WI38 (cell line): ENCODE results near the gene CDCA4.
"Not testable (repeated sequence)": the region's sequence is repeated elsewhere in the genome, so short reads cannot be mapped to it uniquely, and the experiment has no call there.

Source experiments
- H3K4me3 ChIP-seq: 2 replicates; pipeline ENCODE4 v1.5.1; 2011; ENCODE audit warnings: low read depth, mild to moderate bottlenecking, control low read depth, low read length
- TF ChIP-seq, protein P1 (sequence below): IDR thresholded peaks from 2 replicates; pipeline ENCODE4 v1.5.1; 2012; ENCODE audit warnings: low read depth, mild to moderate bottlenecking, control low read depth, low read length

CDCA4 gene

GRCh38 chr14:105041841-105042765, 21.2 kb upstream of the CDCA4 start:
- TF ChIP-seq, protein P1, sequence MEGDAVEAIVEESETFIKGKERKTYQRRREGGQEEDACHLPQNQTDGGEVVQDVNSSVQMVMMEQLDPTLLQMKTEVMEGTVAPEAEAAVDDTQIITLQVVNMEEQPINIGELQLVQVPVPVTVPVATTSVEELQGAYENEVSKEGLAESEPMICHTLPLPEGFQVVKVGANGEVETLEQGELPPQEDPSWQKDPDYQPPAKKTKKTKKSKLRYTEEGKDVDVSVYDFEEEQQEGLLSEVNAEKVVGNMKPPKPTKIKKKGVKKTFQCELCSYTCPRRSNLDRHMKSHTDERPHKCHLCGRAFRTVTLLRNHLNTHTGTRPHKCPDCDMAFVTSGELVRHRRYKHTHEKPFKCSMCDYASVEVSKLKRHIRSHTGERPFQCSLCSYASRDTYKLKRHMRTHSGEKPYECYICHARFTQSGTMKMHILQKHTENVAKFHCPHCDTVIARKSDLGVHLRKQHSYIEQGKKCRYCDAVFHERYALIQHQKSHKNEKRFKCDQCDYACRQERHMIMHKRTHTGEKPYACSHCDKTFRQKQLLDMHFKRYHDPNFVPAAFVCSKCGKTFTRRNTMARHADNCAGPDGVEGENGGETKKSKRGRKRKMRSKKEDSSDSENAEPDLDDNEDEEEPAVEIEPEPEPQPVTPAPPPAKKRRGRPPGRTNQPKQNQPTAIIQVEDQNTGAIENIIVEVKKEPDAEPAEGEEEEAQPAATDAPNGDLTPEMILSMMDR, result no peak
- no peak overlapping the region for H3K4me3 ChIP-seq

- TF ChIP-seq, protein P1, result no peak
- no peak overlapping the region for H3K4me3 ChIP-seq
Measured at GRCh38 chr14:105039458-105040205, 18.7 kb upstream of the CDCA4 start.

DNA sequence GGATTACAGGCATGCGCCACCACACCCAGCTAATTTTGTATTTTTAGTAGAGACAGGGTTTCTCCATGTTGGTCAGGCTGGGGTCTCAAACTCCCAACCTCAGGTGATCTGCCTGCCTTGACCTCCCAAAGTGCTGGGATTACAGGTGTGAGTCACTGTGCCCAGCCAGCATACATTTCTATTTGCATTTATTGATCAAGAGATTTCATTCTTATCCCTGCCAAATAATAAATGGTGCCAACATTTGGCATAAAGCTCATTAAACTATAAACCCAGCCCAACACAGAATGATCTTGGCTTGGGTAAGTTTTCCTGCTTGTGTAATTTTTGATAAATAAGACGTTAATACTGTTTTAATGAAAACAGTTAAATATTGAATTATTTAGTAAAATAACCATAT, 14.7 kb upstream of the CDCA4 start:
- H3K4me3 ChIP-seq, result not testable (repeated sequence)

- no peak overlapping the region for H3K4me3 ChIP-seq
- TF ChIP-seq, protein P1, result no peak
Measured at GRCh38 chr14:105034315-105035039, 13.6 kb upstream of the CDCA4 start.

DNA sequence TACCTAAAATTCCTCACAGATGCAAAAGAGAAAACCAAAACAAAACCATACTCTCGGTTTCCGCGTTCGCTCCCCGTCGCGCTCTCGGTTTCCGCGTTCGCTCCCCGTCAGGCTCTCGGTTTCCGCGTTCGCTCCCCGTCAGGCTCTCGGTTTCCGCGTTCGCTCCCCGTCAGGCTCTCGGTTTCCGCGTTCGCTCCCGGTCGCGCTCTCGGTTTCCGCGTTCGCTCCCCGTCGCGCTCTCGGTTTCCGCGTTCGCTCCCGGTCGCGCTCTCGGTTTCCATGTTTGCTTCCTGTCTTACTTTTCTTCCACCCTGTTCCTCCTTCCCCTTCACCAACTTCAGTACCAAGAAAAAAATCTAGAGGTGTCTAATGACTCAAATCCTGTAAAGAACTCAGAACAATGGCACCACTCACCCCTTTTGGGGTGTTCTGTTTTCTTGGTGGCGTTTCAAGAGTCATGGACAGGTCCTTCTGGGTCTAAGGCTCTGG, 12.6 kb upstream of the CDCA4 start:
- H3K4me3 ChIP-seq, result not testable (repeated sequence)

DNA sequence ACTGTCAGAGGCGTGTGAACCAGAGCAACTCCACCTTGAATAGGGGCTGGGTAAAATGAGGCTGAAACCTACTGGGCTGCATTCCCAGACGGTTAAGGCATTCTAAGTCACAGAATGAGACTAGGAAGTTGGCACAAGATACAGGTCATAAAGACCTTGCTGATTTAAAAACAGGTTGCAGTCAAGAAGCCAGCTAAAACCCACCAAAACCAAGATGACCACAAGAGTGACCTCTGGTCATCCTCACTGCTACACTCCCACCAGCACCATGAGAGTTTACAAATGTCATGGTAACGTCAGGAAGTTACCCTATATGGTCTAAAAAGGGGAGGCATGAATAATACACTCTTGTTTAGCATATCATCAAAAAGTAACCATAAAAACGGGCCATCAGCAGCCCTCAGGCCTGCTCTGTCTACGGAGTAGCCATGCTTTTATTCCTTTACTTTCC, 11.6 kb upstream of the CDCA4 start:
- H3K4me3 ChIP-seq, result not testable (repeated sequence)

DNA sequence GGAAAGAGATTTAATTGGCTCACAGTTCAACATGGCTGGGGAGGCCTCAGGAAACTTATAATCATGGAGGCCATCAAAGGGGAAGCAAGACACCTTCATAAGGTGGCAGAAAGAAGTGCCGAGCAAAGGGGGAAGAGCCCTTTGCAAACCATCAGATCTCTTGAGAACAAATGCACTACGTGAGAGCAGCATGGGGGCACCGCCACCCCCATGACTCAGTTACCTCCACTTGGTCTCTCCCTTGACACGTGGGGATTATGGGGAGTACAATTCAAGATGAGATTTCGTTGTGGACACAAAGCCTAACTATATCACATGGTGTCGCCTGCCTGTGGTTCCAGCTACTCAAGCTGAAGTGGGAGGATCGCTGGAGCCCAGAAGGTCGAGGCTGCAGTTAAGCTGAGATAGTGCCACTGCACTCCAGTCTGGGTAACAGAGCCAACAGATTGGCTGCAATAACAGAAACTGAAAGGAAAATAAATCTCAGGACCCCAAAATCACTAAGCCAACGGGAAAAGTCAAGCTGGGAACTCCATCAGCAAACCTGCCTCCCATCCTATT, 10.0 kb upstream of the CDCA4 start:
- no peak overlapping the region for H3K4me3 ChIP-seq
- TF ChIP-seq, protein P1, result no peak

DNA sequence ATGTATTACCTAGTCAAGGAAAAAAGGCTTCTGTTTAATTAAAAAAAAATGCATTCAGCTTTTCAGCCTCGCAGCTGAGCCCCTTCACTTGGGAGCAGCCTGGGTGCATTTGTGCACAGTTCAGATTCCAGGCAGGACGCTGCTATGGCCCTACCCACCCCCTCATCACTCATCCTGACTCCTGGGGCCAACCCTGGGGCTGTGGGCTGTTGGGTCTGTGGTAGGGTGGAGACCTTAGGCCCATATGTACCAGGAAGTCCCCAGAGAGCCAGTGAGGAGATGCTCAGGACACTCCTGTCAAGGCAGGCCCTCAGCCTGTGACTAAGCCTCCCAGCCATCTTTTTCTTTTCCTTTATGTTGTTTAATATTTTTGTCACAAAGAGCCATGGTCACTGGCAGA, 9.3 kb upstream of the CDCA4 start:
- TF ChIP-seq, protein P1, result no peak
- no peak overlapping the region for H3K4me3 ChIP-seq
